Measurements from ENCODE around the gene ATP8B1. TPM values are rescaled to one million over a fixed set of nuclear protein-coding genes. Genes with fewer than 3 reads are reported as not detected.
"Not testable (repeated sequence)": the region's sequence is repeated elsewhere in the genome, so short reads cannot be mapped to it uniquely, and the experiment has no call there.

Gene ATP8B1
- total RNA-seq, 2 donors from 2014 or later = 18.5 to 41.5 TPM

DNA sequence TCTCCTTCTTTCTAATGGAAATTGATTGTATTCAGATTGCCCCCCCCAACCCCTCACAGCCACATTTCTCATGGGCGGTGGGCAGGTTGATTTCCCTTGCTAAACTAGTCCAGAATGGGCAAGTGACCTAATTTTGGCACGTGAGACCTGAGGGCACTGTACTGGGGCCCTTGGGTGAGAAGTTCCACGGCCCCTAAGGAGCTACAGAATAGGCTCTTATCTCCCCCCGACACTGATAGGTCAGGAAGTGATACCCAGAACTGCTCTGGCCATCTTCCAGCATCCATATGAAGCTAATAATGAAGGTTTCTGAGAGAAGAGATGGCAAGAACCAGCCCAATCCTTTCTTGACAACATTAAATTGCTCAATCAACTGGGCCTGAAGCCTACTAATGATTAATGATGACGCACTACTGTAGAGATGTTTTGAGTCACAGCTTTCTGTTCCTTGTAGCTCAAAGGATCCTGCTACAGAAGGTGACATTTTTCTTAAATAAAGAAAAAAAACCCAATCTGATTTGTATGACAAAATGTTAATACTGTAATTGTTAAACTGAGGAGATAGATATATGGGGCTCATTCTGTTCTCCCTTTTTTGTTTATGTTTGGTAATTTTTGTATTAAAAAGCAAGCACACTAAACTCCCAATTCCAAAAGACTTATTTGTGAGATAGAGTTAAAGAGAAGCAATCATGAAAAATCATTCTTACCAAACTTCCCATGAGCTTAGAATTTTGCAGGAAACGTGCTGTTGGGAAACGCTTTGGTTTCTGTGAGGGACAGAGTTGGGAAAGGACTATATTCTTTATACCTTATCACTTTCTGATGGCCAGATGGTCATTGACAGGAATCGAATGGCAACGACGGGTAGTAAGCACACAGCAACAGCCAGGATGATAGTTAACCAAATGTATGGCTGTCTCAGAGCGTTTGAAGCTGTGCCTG lies 153.3 kb downstream of the ATP8B1 start:
- TF ChIP-seq, protein P1, sequence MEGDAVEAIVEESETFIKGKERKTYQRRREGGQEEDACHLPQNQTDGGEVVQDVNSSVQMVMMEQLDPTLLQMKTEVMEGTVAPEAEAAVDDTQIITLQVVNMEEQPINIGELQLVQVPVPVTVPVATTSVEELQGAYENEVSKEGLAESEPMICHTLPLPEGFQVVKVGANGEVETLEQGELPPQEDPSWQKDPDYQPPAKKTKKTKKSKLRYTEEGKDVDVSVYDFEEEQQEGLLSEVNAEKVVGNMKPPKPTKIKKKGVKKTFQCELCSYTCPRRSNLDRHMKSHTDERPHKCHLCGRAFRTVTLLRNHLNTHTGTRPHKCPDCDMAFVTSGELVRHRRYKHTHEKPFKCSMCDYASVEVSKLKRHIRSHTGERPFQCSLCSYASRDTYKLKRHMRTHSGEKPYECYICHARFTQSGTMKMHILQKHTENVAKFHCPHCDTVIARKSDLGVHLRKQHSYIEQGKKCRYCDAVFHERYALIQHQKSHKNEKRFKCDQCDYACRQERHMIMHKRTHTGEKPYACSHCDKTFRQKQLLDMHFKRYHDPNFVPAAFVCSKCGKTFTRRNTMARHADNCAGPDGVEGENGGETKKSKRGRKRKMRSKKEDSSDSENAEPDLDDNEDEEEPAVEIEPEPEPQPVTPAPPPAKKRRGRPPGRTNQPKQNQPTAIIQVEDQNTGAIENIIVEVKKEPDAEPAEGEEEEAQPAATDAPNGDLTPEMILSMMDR (IDR thresholded peaks at IDR 0.05) = no peak
- no peak for TF ChIP-seq POLR2A (IDR thresholded peaks at IDR 0.05)
- ATAC-seq (no peak), DNase-seq (peak in 1 of 4 donors; percentile 19)
- peaks cover 0 to 19% of the 10 kb centered on the region in 2 donors for H3K36me3 ChIP-seq (replicated peaks in 1 of 2; ENCODE audit: insufficient read depth in 1 of 2, low read depth in 2 of 2)
- 76 to 80% methylated on average over 11 of the region's 11 CpGs for WGBS, 2 donors
- no peaks in the 10 kb centered on the region for H3K4me1 ChIP-seq
- peak overlapping the region in 1 of 4 donors; percentile 5 for H3K27ac ChIP-seq
- H3K27me3 ChIP-seq = no peaks in the 10 kb centered on the region
- intact Hi-C loops (cut with DNase I) = no loop called here
- H3K4me3 ChIP-seq = no peak overlapping the region
- H3K9me3 ChIP-seq = no peaks in the 10 kb centered on the region

- no peak overlapping the region for H3K4me3 ChIP-seq
- DNase-seq (no peak), ATAC-seq (no peak)
- H3K27ac ChIP-seq = no peak overlapping the region
- WGBS, 2 donors = 92 to 93% methylated on average over 31 to 32 of the region's 32 CpGs
- no peaks in the 10 kb centered on the region for H3K27me3 ChIP-seq
- no peaks in the 10 kb centered on the region for H3K4me1 ChIP-seq
- no peaks in the 10 kb centered on the region for H3K9me3 ChIP-seq
- no peak for TF ChIP-seq POLR2A (IDR thresholded peaks at IDR 0.05)
- TF ChIP-seq, protein P1 (IDR thresholded peaks at IDR 0.05) = no peak
- intact Hi-C loops (cut with DNase I) = no loop called here
- H3K36me3 ChIP-seq (replicated peaks in 1 of 2; ENCODE audit: insufficient read depth in 1 of 2, low read depth in 2 of 2) = peaks cover 0 to 19% of the 10 kb centered on the region in 2 donors
Observed at GRCh38 chr18:57648414-57648813, 154.7 kb downstream of the ATP8B1 start.

GRCh38 chr18:57644540-57644939 lies 158.6 kb downstream of the ATP8B1 start:
- ATAC-seq (no peak), DNase-seq (no peak)
- TF ChIP-seq, protein P1 (IDR thresholded peaks at IDR 0.05) = peak in 1 of 7 experiments; percentile 14
- no peak for TF ChIP-seq POLR2A (IDR thresholded peaks at IDR 0.05)
- intact Hi-C loops (cut with DNase I) = no loop called here
- H3K36me3 ChIP-seq (replicated peaks in 1 of 2; ENCODE audit: insufficient read depth in 1 of 2, low read depth in 2 of 2) = peaks cover 0 to 8% of the 10 kb centered on the region in 2 donors
- H3K27me3 ChIP-seq = no peaks in the 10 kb centered on the region
- H3K4me1 ChIP-seq = no peaks in the 10 kb centered on the region
- H3K4me3 ChIP-seq = no peak overlapping the region
- H3K9me3 ChIP-seq = no peaks in the 10 kb centered on the region
- H3K27ac ChIP-seq = no peak overlapping the region

GRCh38 chr18:57643726-57644125 lies 159.4 kb downstream of the ATP8B1 start:
- WGBS, 2 donors = 94 to 98% methylated on average over 9 to 23 of the region's 25 CpGs
- DNase-seq, ATAC-seq: not testable (repeated sequence)

GRCh38 chr18:57642462-57642861 lies 160.7 kb downstream of the ATP8B1 start:
- H3K27ac ChIP-seq; H3K27me3 ChIP-seq; H3K36me3 ChIP-seq (replicated peaks in 1 of 2; ENCODE audit: insufficient read depth in 1 of 2, low read depth in 2 of 2); intact Hi-C loops (cut with DNase I); H3K4me1 ChIP-seq; ATAC-seq; H3K4me3 ChIP-seq; H3K9me3 ChIP-seq; DNase-seq: not testable (repeated sequence)
- WGBS, 2 donors = 96 to 98% methylated on average over 12 to 16 of the region's 29 CpGs

More at GRCh38 chr18:57643726-57644125, 159.4 kb downstream of the ATP8B1 start:
- H3K27me3 ChIP-seq; H3K4me1 ChIP-seq; H3K4me3 ChIP-seq; H3K27ac ChIP-seq; H3K36me3 ChIP-seq (replicated peaks in 1 of 2; ENCODE audit: insufficient read depth in 1 of 2, low read depth in 2 of 2); H3K9me3 ChIP-seq; intact Hi-C loops (cut with DNase I): not testable (repeated sequence)

Data from body of pancreas (tissue), 4 donors.